ENCODE data around the gene SPATA25. TPM values are rescaled to one million over a fixed set of nuclear protein-coding genes. Genes with fewer than 3 reads are reported as not detected.
A peak's percentile ranks its signal among the peaks of the same experiment; 100 is the strongest.

SPATA25 gene
- total RNA-seq, 1 donor from 2014 or later: 1.3 TPM

- H3K4me3 ChIP-seq: peak within 1 kb of the TSS; percentile 99
- no peak for TF ChIP-seq CTCF (IDR thresholded peaks at IDR 0.05)
- no peaks in the 10 kb centered on the region for H3K9me3 ChIP-seq
- H3K27ac ChIP-seq: peak within 1 kb of the TSS; percentile 92
- intact Hi-C loops (cut with DNase I): no loop called here
- DNase-seq: peak; percentile 88
- peak; percentile 99 for ATAC-seq
- no peaks in the 10 kb centered on the region for H3K27me3 ChIP-seq
- H3K4me1 ChIP-seq: peaks cover 21% of the 10 kb centered on the region
- H3K36me3 ChIP-seq: peaks cover 16% of the 10 kb centered on the region
Measured at GRCh38 chr20:45857114-45857881, 30.1 kb downstream of the SPATA25 start, which contains the start of the genes ACOT8 and ZSWIM3. ACOT8 (minus strand) TSS chr20:45857392; CDS start chr20:45857315, 77 bp downstream. ZSWIM3 (plus strand) TSS chr20:45857614; CDS start chr20:45857826, 212 bp downstream.

- TF ChIP-seq CTCF (IDR thresholded peaks at IDR 0.05): no peak
- DNase-seq (no peak), ATAC-seq (no peak)
- intact Hi-C loops (cut with DNase I): no loop called here
- no peak overlapping the region for H3K27ac ChIP-seq
- H3K27me3 ChIP-seq: no peaks in the 10 kb centered on the region
- peaks cover 28% of the 10 kb centered on the region for H3K36me3 ChIP-seq
- H3K4me3 ChIP-seq: no peak overlapping the region
- H3K9me3 ChIP-seq: no peaks in the 10 kb centered on the region
- peaks cover 21% of the 10 kb centered on the region for H3K4me1 ChIP-seq
Measured at GRCh38 chr20:45853484-45853883, 33.9 kb downstream of the SPATA25 start.

DNA sequence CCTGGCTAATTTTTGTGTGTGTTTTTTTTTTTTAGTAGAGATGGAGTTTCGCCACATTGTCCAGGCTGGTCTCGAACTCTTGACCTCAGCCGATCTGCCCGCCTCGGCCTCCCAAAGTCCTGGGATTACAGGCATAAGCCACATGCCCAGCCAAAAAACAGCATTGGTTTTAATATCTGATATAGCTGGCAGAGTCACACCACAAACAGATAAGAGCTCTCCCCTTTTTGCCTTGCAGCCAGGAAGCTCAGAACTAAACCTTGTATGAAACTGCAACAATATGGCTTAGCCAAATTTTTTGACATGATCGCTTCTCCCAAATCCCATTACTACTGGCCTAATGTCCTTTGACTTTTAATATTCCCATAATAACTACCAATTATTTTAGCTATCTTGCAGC, 35.1 kb downstream of the SPATA25 start:
- intact Hi-C loops (cut with DNase I): no loop called here
- Histone ChIP-seq H3K36me3 (peaks cover 36% of the 10 kb centered on the region), H3K27ac (no peak overlapping the region), H3K9me3 (no peaks in the 10 kb centered on the region), H3K4me3 (no peak overlapping the region), H3K27me3 (no peaks in the 10 kb centered on the region), H3K4me1 (peaks cover 15% of the 10 kb centered on the region)
- TF ChIP-seq CTCF (IDR thresholded peaks at IDR 0.05): no peak
- ATAC-seq (no peak), DNase-seq (no peak)

DNA sequence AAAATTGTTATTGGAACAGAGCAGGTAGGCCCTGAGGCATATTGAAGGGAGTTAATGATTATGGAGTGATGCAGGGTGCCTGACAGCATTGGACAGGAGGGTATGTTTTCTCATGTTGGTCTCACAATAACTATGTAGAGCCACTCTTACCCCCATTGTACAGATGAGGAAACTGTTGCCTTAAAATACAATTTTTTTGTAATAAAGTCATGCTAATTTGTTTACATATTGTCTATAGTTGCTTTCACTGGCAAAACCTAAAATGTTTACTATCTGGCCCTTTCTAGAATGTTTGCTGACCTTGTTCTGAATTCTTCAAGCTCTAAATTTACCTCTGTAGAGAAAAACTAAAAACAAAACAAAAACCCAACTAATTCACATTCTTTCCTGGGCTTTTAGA, 35.9 kb downstream of the SPATA25 start:
- Histone ChIP-seq H3K4me3 (no peak overlapping the region), H3K9me3 (no peaks in the 10 kb centered on the region), H3K27me3 (no peaks in the 10 kb centered on the region), H3K4me1 (peaks cover 14% of the 10 kb centered on the region), H3K27ac (no peak overlapping the region), H3K36me3 (peaks cover 39% of the 10 kb centered on the region)
- DNase-seq: no peak
- intact Hi-C loops (cut with DNase I): no loop called here
- ATAC-seq: no peak
- TF ChIP-seq CTCF (IDR thresholded peaks at IDR 0.05): no peak

DNA sequence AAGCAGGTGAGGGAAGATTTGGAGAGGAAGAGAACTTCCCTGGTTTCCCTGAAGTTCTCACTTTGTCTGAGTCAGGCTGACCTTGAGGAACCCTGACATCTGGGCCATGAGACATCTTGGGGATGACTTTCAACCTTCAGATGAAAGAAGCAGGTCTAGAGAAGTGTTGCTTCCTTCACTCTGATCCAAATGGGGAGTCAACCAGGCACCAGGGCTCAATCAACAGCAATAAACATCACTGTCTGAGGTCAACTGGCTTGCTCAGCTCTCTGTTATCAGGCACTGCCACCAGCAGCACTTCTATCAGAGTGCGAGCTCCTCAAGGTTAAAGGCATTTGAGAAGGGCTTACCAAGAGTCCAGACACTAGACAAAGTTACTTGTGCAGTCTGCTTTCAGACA, 36.5 kb downstream of the SPATA25 start:
- Histone ChIP-seq H3K9me3 (no peaks in the 10 kb centered on the region), H3K4me3 (no peak overlapping the region), H3K27ac (no peak overlapping the region), H3K4me1 (peaks cover 9% of the 10 kb centered on the region), H3K36me3 (peaks cover 45% of the 10 kb centered on the region), H3K27me3 (no peaks in the 10 kb centered on the region)
- no peak for DNase-seq
- intact Hi-C loops (cut with DNase I): no loop called here
- ATAC-seq: no peak
- no peak for TF ChIP-seq CTCF (IDR thresholded peaks at IDR 0.05)

Data from upper lobe of right lung (tissue), 1 donor.